GM21360 (cell line): ENCODE data around the gene SH3BP4.

Experiments used
- ATAC-seq: cut with Tn5 transposase; IDR thresholded peaks from one replicate; pipeline ENCODE4 v1.9.1; 2021; ENCODE audit warnings: mild to moderate bottlenecking, moderate library complexity; ENCODE audit not compliant: unreplicated experiment

Gene SH3BP4

GRCh38 chr2:234951664-234952269 lies at the start of gene SH3BP4:
TSS of gene SH3BP4 (plus strand) at chr2:234952017. CDS start at chr2:235035003, 82,986 bp downstream.
- ATAC-seq = no peak

DNA sequence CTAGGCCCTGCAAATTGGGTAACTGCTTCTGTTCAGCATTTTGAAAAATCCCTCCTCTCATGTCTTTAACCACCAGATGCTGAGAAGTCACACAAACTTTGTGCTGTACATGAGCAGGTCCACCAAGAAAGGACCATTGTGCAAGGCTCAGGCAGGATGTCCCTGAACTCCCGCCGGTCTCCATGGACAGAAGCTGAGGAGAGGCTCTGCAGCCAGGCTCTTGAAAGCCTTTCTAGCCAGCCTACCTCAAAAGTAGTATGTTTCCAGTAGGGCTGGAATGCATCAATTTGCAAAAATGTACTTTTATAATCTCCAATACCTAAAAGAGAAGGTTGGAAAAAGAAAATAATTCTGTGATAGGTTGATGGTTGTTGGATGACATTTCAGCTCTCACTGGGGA lies 47.0 kb upstream of the SH3BP4 start:
- ATAC-seq = no peak

DNA sequence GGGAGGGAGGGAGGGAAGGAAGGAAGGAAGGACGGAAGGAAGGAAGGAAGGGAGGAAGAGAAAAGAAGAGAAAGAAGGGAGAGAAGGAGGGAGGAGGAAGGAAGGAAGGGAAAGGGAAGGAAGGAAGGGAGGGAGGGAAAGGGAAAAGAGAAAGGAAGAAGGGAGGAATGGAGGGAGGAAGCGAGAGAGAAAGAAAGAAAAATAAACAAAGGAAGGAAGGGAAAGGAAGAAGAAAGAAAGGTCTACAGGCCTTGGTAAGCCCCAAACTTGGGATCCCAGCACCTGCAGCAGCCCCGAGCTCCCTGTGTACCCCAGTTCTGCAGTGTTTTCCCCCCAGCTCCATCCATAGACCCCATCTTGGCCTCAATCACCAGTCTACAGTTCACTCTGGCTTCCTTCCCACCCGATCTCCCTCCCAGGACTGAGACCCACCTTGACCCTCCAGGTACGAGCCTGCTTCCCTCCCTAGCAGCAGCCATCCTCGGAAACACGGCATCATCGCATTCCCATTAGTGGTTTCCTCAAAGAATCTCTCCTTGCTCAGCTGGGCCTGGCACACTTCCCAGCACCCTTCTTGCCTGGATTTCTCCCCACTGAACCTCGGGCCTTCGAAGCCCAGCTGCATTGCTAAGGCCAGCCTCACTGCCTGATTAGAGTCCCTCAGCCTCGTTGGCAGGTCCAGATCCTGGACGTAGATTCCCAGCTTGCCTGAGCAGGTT lies 46.1 kb upstream of the SH3BP4 start:
- ATAC-seq = no peak

DNA sequence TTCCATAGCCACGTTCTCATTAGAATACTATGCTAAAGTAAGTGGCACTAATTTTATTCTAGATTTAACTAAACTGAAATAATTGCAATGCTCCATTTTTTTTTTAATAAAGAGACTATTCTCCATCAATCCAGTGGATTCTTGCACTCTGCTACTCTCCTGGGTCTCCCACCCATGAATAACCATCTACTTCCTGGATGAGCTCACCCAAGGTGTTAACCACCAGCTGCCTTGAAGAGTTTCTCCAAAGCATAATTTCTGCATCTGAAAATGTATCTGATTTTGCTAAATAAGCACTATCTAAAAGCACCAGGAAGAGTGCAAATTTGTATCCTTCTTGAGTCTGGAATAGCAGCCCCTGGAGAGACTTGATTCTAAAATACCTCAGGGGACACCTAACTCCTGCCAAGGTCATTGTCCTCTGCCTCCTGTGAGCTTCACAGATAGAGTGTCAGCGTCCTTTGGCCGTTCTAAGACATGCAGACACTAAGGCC lies 41.6 kb upstream of the SH3BP4 start:
- ATAC-seq = no peak

DNA sequence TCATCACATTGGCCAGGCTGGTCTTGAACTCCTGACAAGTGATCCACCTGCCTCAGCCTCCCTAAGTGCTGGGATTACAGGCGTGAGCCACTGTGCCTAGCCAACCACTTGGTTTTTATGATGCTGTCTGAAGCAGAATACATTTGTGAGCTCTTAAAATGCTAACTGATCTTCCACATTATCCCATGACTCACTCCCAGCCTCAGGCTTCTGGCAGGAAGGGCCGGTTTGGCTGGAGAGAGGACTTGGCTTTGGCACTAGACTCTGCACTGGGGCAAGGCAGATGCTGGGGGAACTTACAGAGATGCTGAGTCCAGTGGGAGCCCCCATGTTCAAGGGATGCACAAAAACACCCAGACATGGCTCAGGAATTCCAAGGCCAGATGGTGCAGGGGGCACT lies 40.5 kb upstream of the SH3BP4 start:
- no peak for ATAC-seq

DNA sequence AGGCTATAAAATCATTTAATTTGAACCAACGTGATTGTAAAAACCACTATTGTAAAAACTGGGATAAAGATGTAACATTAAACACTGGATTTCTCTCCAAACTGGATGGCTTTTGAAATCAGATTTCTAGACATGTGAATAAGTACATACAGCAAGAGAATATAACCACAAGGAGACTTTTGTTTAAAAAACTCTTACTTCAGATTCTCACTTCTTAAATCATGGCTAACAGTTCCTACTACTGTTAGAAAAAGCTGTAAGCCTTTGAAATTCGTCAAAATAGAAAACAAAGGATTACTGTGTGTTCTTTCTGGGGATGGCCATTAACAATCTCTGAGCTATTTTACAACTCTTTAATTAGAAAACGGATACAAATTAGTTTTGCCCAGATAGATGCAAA lies 39.4 kb upstream of the SH3BP4 start:
- ATAC-seq = no peak

GRCh38 chr2:234913208-234913626 lies 38.6 kb upstream of the SH3BP4 start:
- no peak for ATAC-seq

GRCh38 chr2:234914371-234915154 lies 37.3 kb upstream of the SH3BP4 start:
- ATAC-seq = no peak

DNA sequence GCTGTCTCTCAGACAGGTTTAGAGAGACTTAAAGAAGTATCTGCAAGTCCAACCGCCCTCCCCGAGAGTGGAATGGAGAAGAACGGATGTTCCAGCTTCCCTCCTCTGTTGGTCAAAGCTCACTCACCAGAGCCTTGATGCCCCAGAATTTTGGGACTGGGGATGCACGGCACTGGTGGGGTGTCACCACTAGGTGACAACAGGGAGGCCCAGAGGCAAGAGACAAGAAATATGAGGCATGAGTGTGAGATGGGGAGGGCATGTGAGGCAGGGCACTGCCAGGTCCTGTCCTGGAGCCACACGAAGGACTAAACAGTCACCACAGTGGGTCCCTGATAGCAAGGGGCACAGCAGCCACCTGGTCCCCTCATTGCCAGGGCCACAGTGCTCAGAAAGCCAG lies 35.1 kb upstream of the SH3BP4 start:
- no peak for ATAC-seq

- no peak for ATAC-seq
These were observed 34.4 kb upstream of the SH3BP4 start for GRCh38 chr2:234917211-234917975.

GRCh38 chr2:234919711-234920110 lies 32.1 kb upstream of the SH3BP4 start:
- ATAC-seq = no peak

DNA sequence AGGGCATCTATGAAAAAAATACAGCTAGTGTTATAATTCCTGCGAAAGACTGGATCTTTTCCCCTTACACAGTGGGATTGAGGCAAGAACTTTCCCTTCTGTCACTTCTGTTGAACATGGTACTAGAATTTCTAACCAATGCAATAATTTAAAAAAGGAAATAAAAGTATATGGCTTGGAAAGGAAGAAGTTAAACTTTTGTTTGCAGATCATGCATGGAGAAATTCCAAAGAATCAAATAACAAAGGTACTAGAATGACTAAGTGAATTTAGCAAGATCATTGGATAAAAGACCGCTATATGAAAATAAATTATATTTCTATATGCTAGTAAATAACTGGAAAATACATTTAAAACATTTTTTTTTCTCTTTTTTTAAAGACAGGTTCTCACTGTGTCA lies 31.0 kb upstream of the SH3BP4 start:
- no peak for ATAC-seq

- no peak for ATAC-seq
These were observed 22.8 kb upstream of the SH3BP4 start for GRCh38 chr2:234929002-234929401.

GRCh38 chr2:234930397-234930796 lies 21.4 kb upstream of the SH3BP4 start:
- no peak for ATAC-seq

GRCh38 chr2:234931371-234931770 lies 20.4 kb upstream of the SH3BP4 start:
- no peak for ATAC-seq

DNA sequence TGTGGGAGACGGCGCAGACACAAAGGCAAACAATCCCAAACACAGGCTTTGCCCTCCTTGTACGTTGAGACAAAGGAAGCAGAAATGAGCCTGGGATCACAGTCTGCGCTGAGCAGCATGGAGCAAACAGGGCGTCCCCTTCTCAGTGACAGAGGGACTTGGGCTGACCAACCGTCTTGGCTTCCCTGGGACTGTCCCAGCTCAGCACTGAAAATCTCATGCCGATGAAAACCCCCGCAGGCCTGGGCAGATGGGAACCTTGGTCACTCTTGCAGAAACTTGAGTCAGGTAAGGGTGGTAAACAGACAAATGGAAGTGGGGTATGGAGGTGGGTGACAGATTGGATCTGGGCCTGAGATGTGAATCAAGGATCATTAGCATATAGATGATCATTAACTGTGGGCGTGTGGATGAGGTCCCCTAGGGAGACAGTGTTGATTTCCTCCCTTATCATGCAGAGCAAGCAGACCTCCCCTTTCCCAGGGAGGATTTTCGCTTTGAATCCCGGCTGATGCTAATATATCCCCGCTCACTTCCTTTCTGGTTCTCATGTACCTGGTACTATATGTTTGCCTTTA lies 19.1 kb upstream of the SH3BP4 start:
- no peak for ATAC-seq

DNA sequence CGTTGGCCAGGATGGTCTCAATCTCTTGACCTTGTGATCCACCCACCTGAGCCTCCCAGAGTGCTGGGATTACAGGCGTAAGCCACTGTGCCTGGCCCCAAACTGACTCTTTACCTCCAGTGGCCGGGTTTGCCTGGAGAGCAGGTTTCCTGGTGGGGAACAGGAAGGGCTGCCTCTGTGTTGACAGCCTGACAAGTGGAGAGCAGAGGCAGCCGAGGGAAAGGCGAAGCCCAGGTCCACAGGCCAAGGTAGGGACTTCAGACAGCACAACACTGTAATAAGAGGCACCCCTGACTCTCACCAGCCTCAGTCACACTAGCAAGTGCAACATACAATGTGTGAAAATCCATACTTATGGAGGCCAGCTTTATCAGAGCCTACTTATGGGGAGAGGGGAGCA lies 16.5 kb upstream of the SH3BP4 start:
- ATAC-seq = no peak

DNA sequence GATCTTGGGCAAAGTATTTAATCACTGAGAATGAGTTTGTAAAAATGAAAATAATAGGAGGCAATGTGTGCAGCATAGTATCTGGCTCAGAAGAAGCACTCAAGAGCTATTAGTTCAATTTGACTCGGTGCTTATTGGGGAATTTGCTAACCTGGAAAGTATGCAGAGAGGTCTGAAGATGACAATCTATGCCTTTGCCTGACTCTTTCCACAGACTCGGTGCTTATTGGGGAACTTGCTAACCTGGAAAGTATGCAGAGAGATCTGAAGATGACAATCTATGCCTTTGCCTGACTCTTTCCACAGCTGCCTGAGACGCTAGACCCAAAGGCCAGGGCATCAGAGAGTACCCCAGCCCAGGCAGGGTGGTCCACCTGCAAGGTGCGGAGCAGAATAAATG lies 12.2 kb upstream of the SH3BP4 start:
- ATAC-seq = no peak

DNA sequence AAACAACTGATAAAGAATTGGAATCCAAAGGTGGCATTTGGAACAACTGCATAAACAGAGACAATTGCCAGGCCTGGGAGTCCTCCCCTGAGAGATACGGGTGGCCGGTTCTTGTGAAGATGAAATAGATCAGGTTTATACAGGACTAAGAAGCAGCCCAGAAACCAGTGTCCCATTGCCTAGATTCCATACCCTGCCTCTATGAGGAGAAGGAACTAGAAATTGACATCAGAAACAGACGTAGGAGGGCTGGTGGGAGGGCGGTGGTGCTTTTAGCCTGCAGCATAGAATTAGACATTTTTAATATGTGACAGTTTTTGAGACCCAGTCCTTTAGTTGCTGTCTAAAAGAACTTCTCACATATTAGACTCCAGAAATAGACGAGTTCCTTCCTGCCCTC lies 11.8 kb upstream of the SH3BP4 start:
- ATAC-seq = no peak

- ATAC-seq = no peak
These were observed 11.3 kb upstream of the SH3BP4 start for GRCh38 chr2:234940527-234940926.
